ENCODE data around the gene EMC6.

GRCh38 chr17:3636154-3636907 lies 32.3 kb upstream of the EMC6 start, which contains the start of the genes CTNS and SHPK:
- TF ChIP-seq CTCF (IDR thresholded peaks at IDR 0.05) = no peak
- peak; percentile 26 to 74 for TF ChIP-seq POLR2A (IDR thresholded peaks at IDR 0.05)
